ENCODE data around the gene PPP1R3C. TPM values are rescaled to one million over a fixed set of nuclear protein-coding genes. Genes with fewer than 3 reads are reported as not detected.
A peak's percentile ranks its signal among the peaks of the same experiment; 100 is the strongest.

PPP1R3C gene
- 10 to 100 TPM; 19.7 to 55.2 (median 25.5) TPM for total RNA-seq

DNA sequence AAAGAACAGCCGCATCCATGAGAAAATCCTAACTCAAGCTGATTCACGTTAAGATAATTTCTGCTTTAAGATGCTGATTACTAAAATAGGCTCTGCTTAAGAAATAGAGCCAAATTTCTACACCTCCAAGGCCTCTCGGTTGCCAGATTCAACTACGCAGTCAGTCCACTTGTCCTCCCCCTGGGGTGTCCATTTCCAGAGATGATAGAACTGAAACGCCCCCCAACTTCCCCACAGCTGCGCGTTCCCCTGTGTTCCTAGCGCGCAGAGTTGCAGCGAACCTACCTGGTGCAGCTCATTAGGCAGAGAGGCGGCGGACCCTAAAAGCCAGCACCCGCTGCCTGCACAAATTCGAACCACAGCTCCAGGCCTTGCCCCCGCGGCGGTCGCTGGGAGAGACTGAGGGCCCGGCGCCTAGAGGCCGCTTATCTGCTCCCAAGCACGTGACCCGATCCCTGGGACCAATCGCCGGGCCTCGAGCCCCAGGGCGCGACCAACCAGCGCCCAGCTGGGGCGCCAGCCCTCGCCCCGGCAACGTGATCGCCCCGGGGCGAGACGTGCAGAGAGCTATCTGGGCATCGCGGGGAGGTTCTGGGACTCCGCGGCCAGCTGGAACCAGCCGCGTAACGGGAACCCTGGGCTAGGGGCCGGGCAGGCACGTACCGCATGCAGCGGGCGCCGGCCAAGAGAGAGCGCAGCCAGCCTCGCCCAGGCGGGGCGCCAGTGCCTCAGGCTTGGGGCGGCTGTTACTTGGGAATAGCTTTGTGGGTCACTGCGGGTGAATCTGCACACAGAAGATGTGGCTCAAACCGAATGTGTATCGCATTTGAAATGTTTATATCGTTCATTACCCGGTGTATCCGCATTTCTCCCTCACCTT is at the start of gene PPP1R3C:
Gene PPP1R3C, minus strand, starts transcription at position 401 of the 880 bp plus-strand sequence. Its CDS starts 102 bp downstream, at position 299.
- H3K36me3 ChIP-seq: no peaks in the 10 kb centered on the region
- H3K9me3 ChIP-seq: no peaks in the 10 kb centered on the region
- H3K27me3 ChIP-seq: no peaks in the 10 kb centered on the region
- peak within 1 kb of the TSS; percentile 55 to 65 for H3K4me3 ChIP-seq
- H3K27ac ChIP-seq: peak within 1 kb of the TSS; percentile 80 to 82
- peaks cover 0 to 4% of the 10 kb centered on the region in 2 donors for H3K4me1 ChIP-seq
- intact Hi-C loops (cut with DNase I; ENCODE audit: low total_unique reads): loop anchor here (5.0 to 10.0 kb wide), 2 partner anchors 138 to 221 kb away; partner anchors contain the start of gene HECTD2
- DNase-seq: peak; percentile 88 to 89
- peak in 1 of 2 donors; percentile 77 for TF ChIP-seq POLR2A (IDR thresholded peaks at IDR 0.05)
- TF ChIP-seq, protein P1, sequence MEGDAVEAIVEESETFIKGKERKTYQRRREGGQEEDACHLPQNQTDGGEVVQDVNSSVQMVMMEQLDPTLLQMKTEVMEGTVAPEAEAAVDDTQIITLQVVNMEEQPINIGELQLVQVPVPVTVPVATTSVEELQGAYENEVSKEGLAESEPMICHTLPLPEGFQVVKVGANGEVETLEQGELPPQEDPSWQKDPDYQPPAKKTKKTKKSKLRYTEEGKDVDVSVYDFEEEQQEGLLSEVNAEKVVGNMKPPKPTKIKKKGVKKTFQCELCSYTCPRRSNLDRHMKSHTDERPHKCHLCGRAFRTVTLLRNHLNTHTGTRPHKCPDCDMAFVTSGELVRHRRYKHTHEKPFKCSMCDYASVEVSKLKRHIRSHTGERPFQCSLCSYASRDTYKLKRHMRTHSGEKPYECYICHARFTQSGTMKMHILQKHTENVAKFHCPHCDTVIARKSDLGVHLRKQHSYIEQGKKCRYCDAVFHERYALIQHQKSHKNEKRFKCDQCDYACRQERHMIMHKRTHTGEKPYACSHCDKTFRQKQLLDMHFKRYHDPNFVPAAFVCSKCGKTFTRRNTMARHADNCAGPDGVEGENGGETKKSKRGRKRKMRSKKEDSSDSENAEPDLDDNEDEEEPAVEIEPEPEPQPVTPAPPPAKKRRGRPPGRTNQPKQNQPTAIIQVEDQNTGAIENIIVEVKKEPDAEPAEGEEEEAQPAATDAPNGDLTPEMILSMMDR (IDR thresholded peaks at IDR 0.05): peak; percentile 5 to 34 (median 20)

GRCh38 chr10:91681361-91682276 is 48.7 kb upstream of the PPP1R3C start:
- TF ChIP-seq, protein P1 (IDR thresholded peaks at IDR 0.05): no peak
- no peak for TF ChIP-seq POLR2A (IDR thresholded peaks at IDR 0.05)
- intact Hi-C loops (cut with DNase I; ENCODE audit: low total_unique reads): no loop called here
- Histone ChIP-seq H3K4me1 (no peaks in the 10 kb centered on the region), H3K36me3 (no peaks in the 10 kb centered on the region), H3K4me3 (no peak overlapping the region), H3K9me3 (no peaks in the 10 kb centered on the region), H3K27ac (no peak overlapping the region), H3K27me3 (no peaks in the 10 kb centered on the region)
- DNase-seq: no peak

DNA sequence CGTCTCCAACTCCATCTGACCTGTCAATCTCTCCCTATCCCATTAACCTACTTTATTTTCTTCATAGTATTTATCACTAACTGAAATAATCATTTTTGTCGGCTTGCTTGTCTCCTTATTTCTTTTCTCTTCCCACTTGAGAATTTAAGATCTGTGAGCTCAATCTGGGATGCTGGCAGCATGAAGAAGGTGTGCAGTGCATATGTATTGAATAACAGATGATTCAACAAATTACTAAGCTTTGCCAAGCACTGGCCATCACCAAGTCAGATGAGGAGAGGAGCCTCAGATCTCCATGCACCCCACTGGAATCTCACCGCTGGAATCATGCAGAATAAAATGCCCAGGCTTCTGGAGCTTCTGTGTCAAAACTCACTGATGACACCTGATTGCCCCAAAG is 47.6 kb upstream of the PPP1R3C start:
- H3K27me3 ChIP-seq: no peaks in the 10 kb centered on the region
- no peaks in the 10 kb centered on the region for H3K9me3 ChIP-seq
- no peak for TF ChIP-seq POLR2A (IDR thresholded peaks at IDR 0.05)
- TF ChIP-seq, protein P1 (IDR thresholded peaks at IDR 0.05): no peak
- H3K4me1 ChIP-seq: no peaks in the 10 kb centered on the region
- H3K27ac ChIP-seq: no peak overlapping the region
- no peak overlapping the region for H3K4me3 ChIP-seq
- no peaks in the 10 kb centered on the region for H3K36me3 ChIP-seq
- intact Hi-C loops (cut with DNase I; ENCODE audit: low total_unique reads): no loop called here
- no peak for DNase-seq

DNA sequence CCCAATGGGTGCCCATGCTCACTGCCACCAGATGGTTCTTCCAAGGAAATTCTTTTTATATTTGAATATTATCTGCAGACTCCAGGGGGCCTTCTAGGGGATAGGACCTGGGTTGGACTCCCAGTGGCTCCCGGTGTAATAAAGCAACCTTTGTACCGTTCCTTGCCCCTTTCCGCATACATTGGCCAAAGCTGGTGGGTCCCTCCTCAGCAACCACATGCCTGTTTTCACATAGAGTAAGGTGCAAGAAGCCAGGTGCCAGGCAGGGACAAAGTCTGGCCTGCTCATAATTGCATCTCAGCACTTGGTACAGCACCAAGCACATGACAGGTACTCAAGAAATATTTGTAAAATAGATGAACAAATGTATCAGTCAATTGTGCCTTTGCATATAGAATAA is 46.4 kb upstream of the PPP1R3C start:
- Histone ChIP-seq H3K9me3 (no peaks in the 10 kb centered on the region), H3K4me3 (no peak overlapping the region), H3K36me3 (no peaks in the 10 kb centered on the region), H3K27me3 (no peaks in the 10 kb centered on the region), H3K4me1 (no peaks in the 10 kb centered on the region), H3K27ac (no peak overlapping the region)
- no peak for DNase-seq
- intact Hi-C loops (cut with DNase I; ENCODE audit: low total_unique reads): no loop called here
- TF ChIP-seq, protein P1 (IDR thresholded peaks at IDR 0.05): no peak
- no peak for TF ChIP-seq POLR2A (IDR thresholded peaks at IDR 0.05)

All from uterus (tissue), 4 donors.